ENCODE measurements around the gene THRB.

DNA sequence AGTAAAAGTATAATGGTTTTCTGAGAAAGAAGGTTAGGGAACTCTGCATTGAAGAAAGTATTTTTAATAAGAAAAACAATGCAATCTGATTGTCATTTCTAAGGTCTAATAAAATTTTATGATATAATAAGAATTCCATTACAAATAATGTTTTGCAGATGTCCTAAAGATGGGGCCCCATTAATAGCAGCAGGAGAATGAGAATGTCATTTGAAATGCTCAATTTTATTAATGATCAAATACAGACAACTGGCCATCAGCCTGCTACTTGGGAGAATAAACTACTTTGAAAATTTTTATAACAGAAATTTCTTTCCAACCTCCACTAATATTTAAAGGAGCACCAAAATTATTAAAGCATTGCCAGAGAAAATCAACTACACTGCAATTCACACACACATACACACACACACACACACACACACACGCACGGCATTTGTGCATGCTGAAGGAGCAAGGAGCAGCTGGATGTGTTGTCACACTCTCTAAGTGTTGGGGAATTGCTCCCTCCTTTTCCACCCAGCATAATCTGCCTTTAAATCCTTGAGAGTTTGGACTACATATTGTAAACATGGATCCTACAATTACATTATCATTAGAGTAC is 109.5 kb downstream of the THRB start:
- no peak for TF ChIP-seq CTCF (IDR thresholded peaks at IDR 0.05; ENCODE audit: low read length)
- no peak for TF ChIP-seq EZH2 (IDR thresholded peaks at IDR 0.05; ENCODE audit: borderline replicate concordance, low read length)
